H1 (cell line): ENCODE data around the gene DPF3. TPM values are rescaled to one million over a fixed set of nuclear protein-coding genes. Genes with fewer than 3 reads are reported as not detected.

ENCODE experiments used
- CTCF ChIA-PET: fragments of 300-600 bp; sonication (Branson Sonifier 250); formaldehyde crosslinking; loops from one replicate; lab custom pipeline; 2021; ENCODE audit not compliant: partially characterized antibody; lab: Charles Lee
- POLR2A ChIA-PET: fragments of 300-600 bp; sonication (Branson Sonifier 250); formaldehyde crosslinking; loops from one replicate; lab custom pipeline; 2021; ENCODE audit warnings: inconsistent platforms; ENCODE audit not compliant: partially characterized antibody; lab: Charles Lee
- DNase-seq, 2 experiments: peaks; one replicate each; pipeline versions ENCODE4 v3.0.0 to v3.0.0-alpha.2; 2010 to 2022; ENCODE audit warnings: low spot score in 2 of 2, low read depth in 1 of 2, mixed read lengths in 1 of 2
- FAIRE-seq: peaks from 2 replicates; lab custom pipeline; 2011; peaks lifted over from hg19 to GRCh38; lab: Jason Lieb, UNC
- H2AFZ ChIP-seq: 2 replicates; pipeline ENCODE4 v1.8.1; 2012; ENCODE audit warnings: low read length, inconsistent platforms
- H2AK5ac ChIP-seq: 2 replicates; pipeline ENCODE4 v1.6.1; 2013; ENCODE audit warnings: low read depth, low read length
- H2BK120ac ChIP-seq: replicated peaks from 2 replicates; pipeline ENCODE3; 2013; ENCODE audit warnings: low read depth, low read length, inconsistent platforms
- H2BK12ac ChIP-seq: 2 replicates; pipeline ENCODE4 v1.6.1; 2013; ENCODE audit warnings: low read depth, low read length
- H2BK15ac ChIP-seq: 2 replicates; pipeline ENCODE4 v1.6.1; 2013; ENCODE audit warnings: low read length
- H2BK20ac ChIP-seq: 2 replicates; pipeline ENCODE4 v1.6.1; 2013; ENCODE audit warnings: low read length
- H2BK5ac ChIP-seq: 2 replicates; pipeline ENCODE4 v1.6.1; 2013; ENCODE audit warnings: low read depth, low read length
- H3K14ac ChIP-seq: 2 replicates; pipeline ENCODE4 v1.6.1; 2013; ENCODE audit warnings: inconsistent platforms; ENCODE audit not compliant: insufficient read length
- H3K18ac ChIP-seq: 2 replicates; pipeline ENCODE4 v1.6.1; 2013; ENCODE audit warnings: low read length; ENCODE audit errors: extremely low read depth
- H3K23ac ChIP-seq: 2 replicates; pipeline ENCODE4 v1.6.1; 2013; ENCODE audit warnings: inconsistent platforms; ENCODE audit not compliant: insufficient read length
- H3K23me2 ChIP-seq: 2 replicates; pipeline ENCODE4 v1.6.1; 2013; ENCODE audit warnings: low read depth, low read length
- H3K27ac ChIP-seq: 2 replicates; pipeline ENCODE4 v1.6.1; 2011; ENCODE audit warnings: low read depth, low read length, inconsistent platforms
- H3K27me3 ChIP-seq, 4 experiments: replicated peaks in 1 of 4; 1 replicate in 1 of 4; 2 replicates in 3 of 4; pipeline versions ENCODE4 v1.6.1 to v1.8.1; 2011 to 2013; ENCODE audit warnings: low read length in 3 of 4, mild to moderate bottlenecking in 3 of 4, inconsistent platforms in 2 of 4, mixed read lengths in 2 of 4, moderate library complexity in 1 of 4; ENCODE audit not compliant: control insufficient read depth in 3 of 4, insufficient read depth in 3 of 4; ENCODE audit errors: extremely low read depth in 1 of 4
- H3K36me3 ChIP-seq, 4 experiments: 2 replicates each; pipeline versions ENCODE4 v1.6.1 to v1.8.1; 2011 to 2013; ENCODE audit warnings: mild to moderate bottlenecking in 4 of 4, low read length in 3 of 4, moderate library complexity in 2 of 4, control low read depth in 1 of 4, inconsistent platforms in 1 of 4; ENCODE audit not compliant: insufficient read depth in 4 of 4, control insufficient read depth in 2 of 4
- H3K4ac ChIP-seq: replicated peaks from 2 replicates; pipeline ENCODE3; 2013; ENCODE audit warnings: low read length, low read depth, mixed read lengths, inconsistent platforms; ENCODE audit not compliant: insufficient read length
- H3K4me1 ChIP-seq, 4 experiments: replicated peaks in 1 of 4; 1 replicate in 1 of 4; 2 replicates in 3 of 4; pipeline versions ENCODE4 v1.6.1 to v1.8.1; 2011 to 2013; ENCODE audit warnings: low read length in 3 of 4, inconsistent platforms in 2 of 4, mixed read lengths in 1 of 4; ENCODE audit not compliant: insufficient read depth in 4 of 4, control insufficient read depth in 3 of 4
- H3K4me2 ChIP-seq, 2 experiments: 2 replicates each; pipeline versions ENCODE4 v1.6.1 to v1.8.1; 2011 to 2013; ENCODE audit warnings: low read depth in 2 of 2, low read length in 2 of 2, control low read depth in 1 of 2, inconsistent platforms in 1 of 2, mild to moderate bottlenecking in 1 of 2; ENCODE audit not compliant: insufficient read depth in 1 of 2
- H3K4me3 ChIP-seq, 4 experiments: fragments of 200-600, 300-600 bp in 1 of 4; sonication (generic), shearing (Covaris generic), sonication (Bioruptor Twin) in 1 of 4; 2 replicates each; pipeline versions ENCODE4 v1.5.1 to v1.8.1; 2011 to 2016; ENCODE audit warnings: low read length in 4 of 4, low read depth in 3 of 4, control low read depth in 2 of 4, inconsistent platforms in 2 of 4, mild to moderate bottlenecking in 2 of 4, mixed read lengths in 1 of 4, moderate library complexity in 1 of 4; ENCODE audit not compliant: insufficient read depth in 2 of 4; ENCODE audit errors: extremely low read depth in 1 of 4
- H3K56ac ChIP-seq: replicated peaks from 2 replicates; pipeline ENCODE3; 2013; ENCODE audit warnings: low read depth, mild to moderate bottlenecking, mixed read lengths, low read length, inconsistent platforms; ENCODE audit not compliant: insufficient read length
- H3K79me1 ChIP-seq: 2 replicates; pipeline ENCODE4 v1.6.1; 2013; ENCODE audit warnings: low read depth, low read length, control low read depth
- H3K79me2 ChIP-seq, 2 experiments: 2 replicates each; pipeline versions ENCODE4 v1.6.1 to v1.8.1; 2012 to 2013; ENCODE audit warnings: low read length in 2 of 2, mild to moderate bottlenecking in 2 of 2, inconsistent platforms in 1 of 2; ENCODE audit not compliant: insufficient read depth in 2 of 2, control insufficient read depth in 1 of 2
- H3K9ac ChIP-seq, 4 experiments: replicated peaks in 1 of 4; 1 replicate in 1 of 4; 2 replicates in 3 of 4; pipeline versions ENCODE4 v1.6.1 to v1.8.1; 2011 to 2013; ENCODE audit warnings: low read depth in 3 of 4, low read length in 3 of 4, control low read depth in 2 of 4, mild to moderate bottlenecking in 2 of 4, moderate library complexity in 2 of 4, inconsistent platforms in 1 of 4; ENCODE audit errors: extremely low read depth in 1 of 4
- H3K9me3 ChIP-seq, 2 experiments: 2 replicates each; pipeline versions ENCODE4 v1.6.1 to v1.8.1; 2012 to 2013; ENCODE audit warnings: mild to moderate bottlenecking in 2 of 2, moderate library complexity in 2 of 2, control low read depth in 1 of 2, inconsistent platforms in 1 of 2, low read depth in 1 of 2, low read length in 1 of 2, mixed read lengths in 1 of 2; ENCODE audit not compliant: insufficient read depth in 2 of 2
- H4K20me1 ChIP-seq, 2 experiments: replicated peaks in 1 of 2; 2 replicates each; pipeline versions ENCODE3 to v1.8.1; 2011 to 2013; ENCODE audit warnings: inconsistent platforms in 2 of 2, low read length in 2 of 2, mild to moderate bottlenecking in 1 of 2; ENCODE audit not compliant: insufficient read depth in 2 of 2, control insufficient read depth in 1 of 2
- H4K5ac ChIP-seq: 2 replicates; pipeline ENCODE4 v1.6.1; 2013; ENCODE audit warnings: low read length, low read depth, mixed read lengths, inconsistent platforms; ENCODE audit not compliant: insufficient read length
- H4K8ac ChIP-seq: 2 replicates; pipeline ENCODE4 v1.8.0; 2013; ENCODE audit warnings: mild to moderate bottlenecking, moderate library complexity, low read length, inconsistent platforms; ENCODE audit not compliant: insufficient read depth; ENCODE audit errors: extremely low read depth
- H4K91ac ChIP-seq: replicated peaks from 2 replicates; pipeline ENCODE3; 2013; ENCODE audit warnings: low read length, mixed read lengths, inconsistent platforms; ENCODE audit not compliant: insufficient read length
- ASH2L ChIP-seq: fragments of 200-600, 300-600 bp; sonication (generic); IDR thresholded peaks from one replicate; pipeline ENCODE4 v1.7.1; 2017; ENCODE audit warnings: low read length
- CHD2 ChIP-seq: IDR thresholded peaks from 2 replicates; pipeline ENCODE4 v1.6.1; 2012; ENCODE audit warnings: low read length, improper control_type of control experiment
- EGR1 ChIP-seq: IDR thresholded peaks from 2 replicates; pipeline ENCODE4 v1.6.1; 2011; ENCODE audit warnings: low read depth, low read length, borderline replicate concordance
- EP300 ChIP-seq, 2 experiments: IDR thresholded peaks; 1 replicate in 1 of 2; 2 replicates in 1 of 2; pipeline ENCODE4 v1.6.1; 2011 to 2012; ENCODE audit warnings: low read depth in 2 of 2, low read length in 2 of 2, mild to moderate bottlenecking in 2 of 2, borderline replicate concordance in 1 of 2, inconsistent platforms in 1 of 2, moderate library complexity in 1 of 2
- NRF1 ChIP-seq: IDR thresholded peaks from 2 replicates; pipeline ENCODE4 v1.6.1; 2011; ENCODE audit warnings: mild to moderate bottlenecking, low read depth, low read length, improper control_type of control experiment
- RBBP5 ChIP-seq: IDR thresholded peaks from 2 replicates; pipeline ENCODE4 v1.7.1; 2012; ENCODE audit warnings: low read depth, mild to moderate bottlenecking, inconsistent platforms, low read length, moderate library complexity, borderline replicate concordance
- SIRT6 ChIP-seq: IDR thresholded peaks from one replicate; pipeline ENCODE4 v1.7.1; 2012; ENCODE audit warnings: low read length, inconsistent platforms
- SRF ChIP-seq: IDR thresholded peaks from 2 replicates; pipeline ENCODE4 v1.6.1; 2011; ENCODE audit warnings: mild to moderate bottlenecking, low read depth, low read length, moderate library complexity
- TAF7 ChIP-seq: optimal IDR thresholded peaks from 2 replicates; pipeline ENCODE3; 2011; ENCODE audit warnings: low read depth, mild to moderate bottlenecking, inconsistent platforms, low read length, moderate library complexity, borderline replicate concordance
- TEAD4 ChIP-seq: IDR thresholded peaks from 2 replicates; pipeline ENCODE4 v1.6.1; 2012; ENCODE audit warnings: low read depth, low read length, inconsistent platforms, mixed read lengths
- WGBS, 2 experiments: shearing (Covaris generic) in 1 of 2; methylation state at CpG; one replicate each; pipeline versions ENCODE4 v1.1.6 to v1.1.7; 2013 to 2015; ENCODE audit warnings: low lambda C conversion rate in 2 of 2, mixed read lengths in 2 of 2, inconsistent platforms in 1 of 2, low coverage in 1 of 2, missing lambda C conversion rate in 1 of 2; ENCODE audit not compliant: insufficient replicate concordance in 2 of 2, insufficient coverage in 1 of 2, insufficient read length in 1 of 2; ENCODE audit errors: extremely low coverage in 1 of 2, missing lambda C conversion rate in 1 of 2; 5-methylcytosine and 5-hydroxymethylcytosine counted together
- polyA plus RNA-seq, 7 experiments: library from polyadenylated mRNA; depleted of rRNA in 3 of 7; stranded (reverse) in 5 of 7; unstranded in 2 of 7; fragments of >200 nt in 5 of 7; fragments of 200-250 nt in 2 of 7; gene quantifications; 1 replicate in 5 of 7; 2 replicates in 1 of 7; 4 replicates in 1 of 7; pipeline versions ENCODE4 v1.2.1 to v1.2.3, GENCODE V29; 2011 to 2013; ENCODE audit warnings: missing spikeins in 2 of 7, mixed read lengths in 2 of 7
- total RNA-seq: library from RNA; stranded (reverse); fragmentation: NEBNext Ultra II Directional; extraction: Animal tissue kit (Norgen Biotek cat#: 25700); gene quantifications from 2 replicates; pipeline ENCODE4 v1.2.1, GENCODE V29; 2021
- TF ChIP-seq, protein P1 (sequence below), 3 experiments: IDR thresholded peaks; 1 replicate in 2 of 3; 2 replicates in 1 of 3; pipeline versions ENCODE4 v1.5.1 to v1.6.1; 2011; ENCODE audit warnings: low read length in 3 of 3, mild to moderate bottlenecking in 3 of 3, inconsistent platforms in 2 of 3, low read depth in 1 of 3, moderate library complexity in 1 of 3; ENCODE audit not compliant: insufficient read depth in 1 of 3; ENCODE audit errors: control extremely low read depth in 1 of 3

Gene DPF3
- total and polyA plus RNA-seq, 2 of the 8 experiments (the other 6 are each of a cell fraction or from before 2014, with no cell fraction given): 0.19 TPM; not detected in 1

DNA sequence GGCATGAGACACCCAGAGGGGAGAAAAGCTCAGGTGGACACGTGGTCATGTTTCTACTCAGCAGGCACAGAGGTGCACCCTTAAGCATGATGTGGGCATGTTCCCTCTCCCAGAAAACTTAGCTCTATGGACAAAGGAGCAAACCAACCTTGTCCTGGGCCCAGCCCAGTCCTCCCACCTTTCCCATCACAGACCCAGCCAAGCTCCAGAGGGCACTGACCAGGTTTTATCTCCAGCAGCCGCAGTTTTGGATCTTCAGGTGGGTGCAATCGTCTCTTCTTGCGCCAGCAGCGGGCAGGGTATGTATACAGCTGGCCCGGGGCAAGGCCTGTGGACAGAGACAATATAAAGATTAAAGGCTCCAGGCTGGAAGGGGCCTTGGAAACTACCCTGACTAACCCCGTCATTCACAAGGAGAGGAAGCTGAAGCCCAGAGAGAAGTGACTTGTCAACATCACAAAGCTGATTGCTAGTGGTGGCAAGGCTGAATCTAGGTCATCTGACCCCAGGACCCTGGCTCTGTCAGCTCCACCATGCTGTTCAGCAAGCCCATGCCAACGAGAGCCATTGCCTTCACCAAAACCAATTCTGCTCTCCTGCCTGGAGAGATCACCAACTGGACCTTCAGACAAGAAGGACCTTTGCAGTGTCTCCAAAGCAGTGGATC is 140.7 kb downstream of the DPF3 start:
- 84% methylated on average over 8 of the region's 8 CpGs; no CpG with 5 or more reads in 1 of the 2 experiments for WGBS, 2 experiments
- Histone ChIP-seq H4K20me1 (peaks cover 0 to 2% of the 10 kb centered on the region in 2 experiments), H2BK15ac (no peak overlapping the region), H2BK12ac (no peak overlapping the region), H3K4me1 (no peaks in the 10 kb centered on the region), H3K36me3 (no peaks in the 10 kb centered on the region), H4K91ac (no peak overlapping the region), H3K27ac (no peak overlapping the region), H3K18ac (no peak overlapping the region), H3K4me2 (no peak overlapping the region), H3K9ac (no peak overlapping the region), H4K8ac (no peak overlapping the region), H2BK120ac (no peak overlapping the region), H3K4ac (no peak overlapping the region), H3K23me2 (no peaks in the 10 kb centered on the region), H3K56ac (no peak overlapping the region), H3K9me3 (0 out of 4 replicates have a peak, but pooled peaks cover 0 to 3% of the 10 kb centered on the region in 2 experiments), H2BK20ac (no peak overlapping the region), H2AFZ (no peak overlapping the region), H2BK5ac (no peak overlapping the region), H3K79me1 (no peaks in the 10 kb centered on the region), H3K14ac (no peak overlapping the region), H3K23ac (no peak overlapping the region), H4K5ac (no peak overlapping the region), H3K79me2 (no peaks in the 10 kb centered on the region), H3K4me3 (no peak overlapping the region), H3K27me3 (no peaks in the 10 kb centered on the region; a peak in 1 of 7 replicates), H2AK5ac (no peak overlapping the region)
- POLR2A ChIA-PET: interaction anchor here (0.8 kb wide), 1 partner anchor 20 kb away, joined by 3 read pairs; no protein-coding TSS in a partner anchor
- FAIRE-seq (no peak), DNase-seq (no peak)
- CTCF ChIA-PET: interaction anchor here (1.1 to 1.7 kb wide), 5 partner anchors 10 to 239 kb away, joined by 3 to 9 read pairs (median 4); no protein-coding TSS in a partner anchor
- TF ChIP-seq SRF (no peak), TEAD4 (no peak), TAF7 (no peak), RBBP5 (no peak), CHD2 (no peak), EGR1 (no peak), EP300 (IDR thresholded peaks at IDR 0.05; ENCODE audit: borderline replicate concordance in 1 of 2, low read depth in 2 of 2, low read length in 2 of 2) (no peak), SIRT6 (no peak), ASH2L (no peak), NRF1 (no peak)
- TF ChIP-seq, protein P1, sequence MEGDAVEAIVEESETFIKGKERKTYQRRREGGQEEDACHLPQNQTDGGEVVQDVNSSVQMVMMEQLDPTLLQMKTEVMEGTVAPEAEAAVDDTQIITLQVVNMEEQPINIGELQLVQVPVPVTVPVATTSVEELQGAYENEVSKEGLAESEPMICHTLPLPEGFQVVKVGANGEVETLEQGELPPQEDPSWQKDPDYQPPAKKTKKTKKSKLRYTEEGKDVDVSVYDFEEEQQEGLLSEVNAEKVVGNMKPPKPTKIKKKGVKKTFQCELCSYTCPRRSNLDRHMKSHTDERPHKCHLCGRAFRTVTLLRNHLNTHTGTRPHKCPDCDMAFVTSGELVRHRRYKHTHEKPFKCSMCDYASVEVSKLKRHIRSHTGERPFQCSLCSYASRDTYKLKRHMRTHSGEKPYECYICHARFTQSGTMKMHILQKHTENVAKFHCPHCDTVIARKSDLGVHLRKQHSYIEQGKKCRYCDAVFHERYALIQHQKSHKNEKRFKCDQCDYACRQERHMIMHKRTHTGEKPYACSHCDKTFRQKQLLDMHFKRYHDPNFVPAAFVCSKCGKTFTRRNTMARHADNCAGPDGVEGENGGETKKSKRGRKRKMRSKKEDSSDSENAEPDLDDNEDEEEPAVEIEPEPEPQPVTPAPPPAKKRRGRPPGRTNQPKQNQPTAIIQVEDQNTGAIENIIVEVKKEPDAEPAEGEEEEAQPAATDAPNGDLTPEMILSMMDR (IDR thresholded peaks at IDR 0.05; ENCODE audit: control extremely low read depth in 1 of 3, insufficient read depth in 1 of 3, low read depth in 1 of 3, low read length in 3 of 3): no peak
